PC-9 (cell line): Measurements from ENCODE around the gene KIAA0513.

Experiments
- CTCF ChIP-seq: fragments of 200-600 bp; sonication (generic); conservative IDR thresholded peaks from 2 replicates; pipeline ENCODE4 v1.6.1; 2017; ENCODE audit warnings: mixed run types, antibody characterized with exemption, mild to moderate bottlenecking, moderate library complexity
- EZH2 ChIP-seq: fragments of 200-600 bp; sonication (generic); IDR thresholded peaks from 2 replicates; pipeline ENCODE4 v1.8.0; 2017; ENCODE audit warnings: antibody characterized with exemption, low read depth

- TF ChIP-seq CTCF (no peak), EZH2 (no peak)
Observed at GRCh38 chr16:85078952-85079351, 51.4 kb downstream of the KIAA0513 start.
